GM10847 (cell line): ENCODE data around the gene ZNF385D.

Experiments used
- POLR2A ChIP-seq: IDR thresholded peaks from 2 replicates; pipeline ENCODE4 v1.6.1; 2011; ENCODE audit not compliant: insufficient read length; ENCODE audit errors: extremely low read depth

The ZNF385D gene

DNA sequence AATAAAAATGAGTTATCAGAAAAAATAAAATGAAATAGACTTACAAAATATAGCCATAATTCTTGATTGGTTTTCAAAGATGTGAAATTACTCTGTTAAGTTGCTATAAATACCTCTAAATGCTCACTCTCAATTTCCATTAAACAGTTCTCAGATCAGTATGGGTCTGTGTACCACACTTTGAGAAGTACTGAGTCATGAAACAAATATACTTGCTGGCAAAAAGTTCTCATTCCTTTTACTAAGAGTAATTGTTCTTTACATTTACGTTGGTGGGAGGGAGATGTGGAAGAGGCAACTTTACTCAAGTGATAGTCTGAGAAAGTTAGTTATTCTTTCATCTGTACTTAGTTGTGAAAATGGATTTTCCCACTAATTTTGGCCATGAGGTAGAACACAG lies 96.3 kb downstream of the ZNF385D start:
- TF ChIP-seq POLR2A, result no peak

DNA sequence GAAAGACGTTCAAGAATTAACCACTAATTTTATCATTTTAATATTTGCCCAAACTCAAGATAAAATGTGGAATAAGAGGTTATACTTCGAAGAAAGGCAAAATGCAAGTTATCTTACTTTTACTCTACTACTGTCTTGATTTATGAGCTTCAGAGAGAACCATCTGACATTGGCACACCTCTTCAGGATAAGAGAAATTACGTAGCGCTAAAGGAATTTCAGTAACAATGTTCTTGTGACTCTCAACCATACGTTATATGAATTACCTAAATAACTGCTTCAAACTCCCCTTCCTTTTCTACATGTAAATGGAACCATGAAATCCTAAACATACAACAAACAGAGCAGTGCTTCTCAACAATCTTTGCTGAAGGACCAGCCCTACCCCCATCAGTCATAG lies 96.8 kb downstream of the ZNF385D start:
- no peak for TF ChIP-seq POLR2A

DNA sequence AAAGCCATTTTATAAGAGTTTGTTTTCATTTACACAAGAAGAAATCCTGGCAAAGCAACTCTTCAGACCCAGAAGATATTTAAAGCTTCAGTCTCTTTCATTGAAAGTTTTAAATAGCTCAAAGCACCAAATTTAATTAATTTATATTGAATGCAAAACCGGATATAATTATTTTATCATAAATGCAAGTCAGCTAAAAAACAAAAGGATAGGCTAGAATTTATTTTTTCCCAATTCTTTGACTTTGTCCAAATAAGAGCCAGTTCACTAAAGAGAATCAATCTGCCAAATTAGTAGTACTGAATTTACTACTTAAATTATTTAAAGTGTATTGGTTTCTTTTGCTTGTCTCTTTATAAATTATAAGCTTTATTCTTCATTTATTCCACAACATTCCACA lies 101.5 kb downstream of the ZNF385D start:
- no peak for TF ChIP-seq POLR2A

DNA sequence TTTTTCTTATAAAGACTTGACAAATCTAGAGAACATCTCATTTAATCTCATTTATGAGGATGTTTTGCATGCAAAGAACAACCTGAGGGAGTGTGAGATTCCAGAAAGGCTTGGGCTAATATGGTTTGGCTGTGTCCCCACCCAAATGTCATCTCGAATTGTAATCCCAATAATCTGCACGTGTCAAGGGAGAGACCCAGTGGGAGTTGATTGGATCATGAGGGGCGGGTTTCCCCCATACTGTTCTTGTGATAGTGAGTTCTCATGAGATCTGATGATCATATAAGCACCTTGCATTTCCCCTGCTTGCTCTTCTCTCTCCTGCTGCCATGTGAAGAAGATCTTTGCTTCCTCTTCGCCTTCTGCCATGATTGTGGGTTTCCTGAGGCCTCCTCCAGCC lies 103.0 kb downstream of the ZNF385D start:
- TF ChIP-seq POLR2A, result no peak

DNA sequence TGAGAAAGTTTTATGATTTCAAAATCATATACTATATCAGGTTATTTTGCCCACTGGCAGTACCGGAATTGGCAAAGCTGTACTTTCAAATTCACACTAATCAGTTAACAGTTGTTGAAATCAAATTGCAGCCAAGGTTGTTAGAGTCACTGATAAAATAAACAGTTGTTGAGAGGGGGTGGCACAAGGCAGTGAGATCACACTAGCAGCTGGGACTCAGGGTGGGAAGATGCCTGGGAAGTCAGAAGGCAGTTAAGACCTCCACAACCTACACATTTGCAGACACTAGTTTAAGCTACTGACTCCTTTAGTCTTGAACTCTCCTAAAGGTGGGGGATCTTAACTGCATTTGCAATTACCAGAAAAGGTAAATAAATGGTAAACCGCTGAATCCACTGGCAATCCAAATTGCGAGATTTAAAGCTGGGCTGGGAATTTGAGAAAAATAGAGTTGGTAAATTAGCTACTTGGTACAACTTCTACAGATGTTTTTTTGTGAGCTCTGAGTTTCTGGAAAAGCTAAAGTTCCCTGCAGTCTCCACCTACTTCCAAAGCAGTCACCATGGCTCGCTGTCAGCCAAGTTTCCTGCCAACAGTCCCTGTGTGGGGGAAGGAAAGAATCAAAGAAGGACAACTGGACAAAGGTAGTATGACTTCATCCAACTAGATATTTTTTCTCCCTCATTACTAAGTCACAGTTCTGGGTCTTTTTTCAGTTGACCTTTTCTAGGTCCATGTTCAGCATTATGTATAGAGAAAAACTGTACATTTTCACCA lies 105.7 kb downstream of the ZNF385D start:
- no peak for TF ChIP-seq POLR2A

DNA sequence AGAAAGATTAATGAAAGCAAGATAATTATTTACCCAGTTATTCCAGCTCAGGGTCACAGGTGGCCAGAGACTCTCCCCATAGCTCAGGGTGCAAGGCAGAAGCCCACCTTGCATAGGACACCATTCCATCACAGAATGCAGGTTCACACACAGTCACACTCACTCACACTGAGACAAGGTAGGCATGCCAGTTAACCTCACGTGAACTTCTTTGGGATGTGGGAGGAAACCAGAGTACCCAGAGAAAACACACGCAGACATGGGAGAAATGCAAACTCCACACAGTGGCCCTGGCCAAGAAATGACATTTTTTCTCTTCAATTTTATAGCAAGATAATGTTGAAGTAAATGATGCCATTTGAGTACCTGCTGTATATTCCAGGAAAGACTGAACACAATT lies 106.7 kb downstream of the ZNF385D start:
- TF ChIP-seq POLR2A, result no peak

DNA sequence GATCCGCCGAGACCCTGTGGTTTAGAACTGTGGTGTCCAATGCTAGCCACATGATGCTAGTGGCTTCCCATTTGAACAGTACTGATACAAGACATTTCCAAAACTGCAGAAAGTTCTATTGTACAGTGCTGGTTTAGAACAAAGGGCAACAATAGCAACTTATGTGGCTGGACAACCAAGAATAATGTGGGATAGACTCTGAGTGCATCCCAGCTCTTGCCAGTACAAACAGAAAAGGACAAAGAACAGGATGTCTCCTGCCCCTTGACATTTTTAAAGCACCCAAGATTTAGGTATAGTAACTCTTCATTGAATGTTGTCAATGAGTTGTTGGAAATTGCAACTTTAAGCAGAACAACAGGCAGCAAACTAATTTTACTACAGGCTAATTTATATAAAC lies 107.3 kb downstream of the ZNF385D start:
- TF ChIP-seq POLR2A, result no peak

DNA sequence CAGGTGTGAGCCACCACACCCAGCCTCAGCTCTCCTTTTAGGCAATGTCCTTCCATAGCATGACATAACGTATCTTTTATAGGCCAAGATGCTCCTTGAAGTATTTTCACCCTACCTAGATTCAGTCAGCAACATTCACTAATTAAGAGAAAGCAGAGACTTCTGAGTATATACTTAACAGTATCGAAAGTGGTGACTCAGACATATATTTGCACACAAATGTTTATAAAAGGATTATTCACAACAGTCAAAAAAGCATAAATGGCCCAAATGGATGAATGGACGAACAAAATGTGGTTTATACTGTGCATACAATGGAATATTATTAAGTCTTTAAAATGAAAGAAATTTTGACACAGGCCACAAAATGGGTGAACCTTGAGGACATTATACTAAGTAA lies 108.6 kb downstream of the ZNF385D start:
- TF ChIP-seq POLR2A, result no peak

DNA sequence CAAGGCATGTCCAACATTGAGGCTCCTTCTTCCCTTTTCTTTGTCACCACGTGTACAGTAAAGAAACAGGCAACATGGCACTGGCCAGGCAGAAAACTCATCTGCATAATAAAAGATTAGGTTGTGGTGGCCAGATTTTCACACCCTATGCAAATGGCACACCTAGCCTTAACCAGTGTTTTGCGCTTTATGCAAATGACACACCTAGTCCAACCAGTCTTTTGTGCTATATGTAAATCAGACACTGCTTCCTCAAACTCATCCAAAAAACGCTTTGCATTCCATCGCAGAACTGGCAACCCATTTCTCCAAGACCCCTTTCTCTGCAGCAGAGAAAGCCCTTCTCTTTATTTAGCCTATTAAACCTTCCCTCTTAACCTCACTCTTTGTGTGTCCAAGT lies 109.1 kb downstream of the ZNF385D start:
- no peak for TF ChIP-seq POLR2A

DNA sequence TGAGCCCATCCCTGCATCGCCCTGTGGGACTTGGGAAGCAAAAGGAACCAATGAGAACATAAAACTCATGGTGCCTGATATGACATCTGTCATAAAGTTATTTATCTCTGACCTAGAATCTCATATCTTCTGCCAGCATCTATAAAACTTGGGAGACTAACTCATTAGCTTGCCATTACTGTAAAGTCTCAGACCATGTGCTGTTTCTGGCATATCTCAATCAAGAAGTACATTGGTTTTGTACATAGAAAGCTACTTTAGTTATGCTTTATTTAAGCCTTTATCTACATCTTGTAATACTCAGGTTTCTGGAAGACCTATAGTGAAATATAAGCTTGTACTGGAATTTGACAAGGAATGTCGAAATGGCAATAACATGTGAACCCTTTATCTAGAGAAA lies 112.5 kb downstream of the ZNF385D start:
- TF ChIP-seq POLR2A, result no peak

DNA sequence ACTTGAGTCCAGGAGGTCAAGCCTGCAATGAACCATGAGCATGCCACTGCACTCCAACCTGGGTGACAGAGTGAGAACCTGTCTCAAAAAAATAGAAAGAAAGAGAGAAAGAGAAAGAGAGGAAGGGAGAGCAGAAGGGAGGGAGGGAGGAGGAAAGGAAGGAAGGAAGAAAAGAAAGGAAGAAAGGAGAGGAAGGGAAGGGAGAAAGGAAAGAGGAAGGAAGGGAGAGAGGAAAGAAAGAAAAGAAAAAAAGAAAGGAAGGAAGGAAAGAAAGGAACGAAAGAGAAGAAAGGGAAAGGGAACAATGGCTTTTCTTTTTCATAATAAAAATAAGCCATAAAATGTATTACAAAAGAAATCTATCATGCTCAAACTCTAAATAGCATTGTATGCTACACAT lies 116.9 kb downstream of the ZNF385D start:
- TF ChIP-seq POLR2A, result no peak

DNA sequence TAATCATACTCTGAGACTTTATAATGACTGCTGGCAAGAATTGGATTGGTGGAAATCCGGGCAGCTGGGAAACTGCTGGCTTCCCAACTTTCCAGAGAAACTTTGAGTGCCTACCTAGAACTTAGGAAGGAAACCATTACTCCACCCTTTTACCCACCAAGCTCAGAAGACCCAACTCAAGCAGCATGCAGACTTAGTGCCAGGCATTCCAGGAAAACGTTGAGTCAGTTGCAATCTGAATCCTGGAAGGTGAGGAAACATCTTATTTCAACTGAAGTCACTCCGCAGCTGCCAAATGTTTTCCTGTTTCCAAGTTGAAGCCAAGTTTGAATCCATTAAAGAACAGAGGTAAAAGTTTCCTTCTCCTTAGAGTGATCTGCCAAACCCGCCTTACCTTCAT lies 126.5 kb downstream of the ZNF385D start:
- no peak for TF ChIP-seq POLR2A

DNA sequence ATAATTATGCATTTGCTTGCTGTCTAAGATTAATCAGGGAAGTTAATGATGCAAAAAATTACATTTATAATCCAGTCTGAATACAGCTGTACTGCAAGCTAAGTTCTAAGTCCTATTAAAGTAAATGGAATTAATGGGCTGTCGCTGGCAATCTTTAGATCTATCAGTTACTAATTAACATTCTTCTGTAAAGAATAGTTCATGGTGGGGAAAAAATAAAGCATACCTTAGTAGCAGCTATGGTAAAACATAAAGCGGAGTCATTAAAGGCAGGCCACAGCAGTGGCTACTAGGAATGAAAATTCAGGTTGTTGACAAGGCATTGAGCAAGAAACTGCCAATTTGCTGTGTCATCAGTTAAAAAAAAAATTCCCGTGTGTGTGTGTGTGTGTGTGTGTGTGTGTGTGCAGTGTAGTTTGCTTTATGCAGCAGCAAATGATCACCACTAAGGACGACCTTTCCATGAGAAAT lies 129.8 kb downstream of the ZNF385D start:
- TF ChIP-seq POLR2A, result no peak

DNA sequence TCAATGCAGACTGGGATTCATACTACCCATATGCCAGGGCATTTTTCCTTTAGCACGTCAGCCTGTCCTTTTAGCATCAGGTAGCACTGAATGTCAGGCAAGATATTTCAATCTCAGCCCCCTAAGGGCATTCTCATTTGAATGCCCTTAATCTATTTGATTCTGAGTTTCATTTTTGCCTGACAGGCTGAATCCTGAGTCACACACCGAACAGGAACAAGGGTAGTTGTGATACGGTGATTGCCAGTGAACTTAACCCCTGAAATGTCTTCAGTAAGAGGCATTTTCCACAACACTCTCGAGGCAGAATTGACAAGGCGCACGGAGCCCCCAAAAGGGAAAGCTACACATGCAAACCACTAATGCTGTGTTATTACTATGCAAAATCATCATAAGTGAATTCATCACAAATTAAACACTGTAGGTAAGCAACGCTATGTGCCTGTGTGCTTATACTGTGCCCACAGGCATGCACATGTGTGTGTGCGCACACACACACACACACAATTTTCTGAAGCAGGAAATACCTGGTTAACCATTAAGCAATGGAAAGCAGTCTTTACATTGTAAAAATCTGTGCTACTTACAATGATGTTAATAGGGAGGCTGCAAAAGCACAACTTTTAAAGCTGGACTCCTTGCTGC lies 130.4 kb downstream of the ZNF385D start:
- TF ChIP-seq POLR2A, result no peak

DNA sequence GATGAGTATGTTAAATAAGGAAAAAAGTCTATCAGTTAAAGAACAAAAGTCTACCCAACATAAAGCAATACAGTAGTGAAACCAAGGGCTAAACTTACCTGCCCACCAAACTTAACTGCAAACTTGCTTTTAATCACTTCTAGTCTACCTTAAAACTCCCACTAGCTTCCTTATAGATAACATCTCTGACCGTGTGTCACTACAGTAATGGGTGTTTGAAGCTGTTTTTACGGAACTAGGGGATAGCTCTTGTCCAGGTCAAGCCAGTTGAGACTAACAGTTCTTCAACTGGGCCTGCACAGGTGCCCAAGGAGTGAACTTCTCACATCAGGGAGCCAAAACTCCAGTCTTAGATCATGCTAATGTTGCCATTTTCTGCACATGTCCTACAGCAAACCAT lies 132.3 kb downstream of the ZNF385D start:
- TF ChIP-seq POLR2A, result no peak

DNA sequence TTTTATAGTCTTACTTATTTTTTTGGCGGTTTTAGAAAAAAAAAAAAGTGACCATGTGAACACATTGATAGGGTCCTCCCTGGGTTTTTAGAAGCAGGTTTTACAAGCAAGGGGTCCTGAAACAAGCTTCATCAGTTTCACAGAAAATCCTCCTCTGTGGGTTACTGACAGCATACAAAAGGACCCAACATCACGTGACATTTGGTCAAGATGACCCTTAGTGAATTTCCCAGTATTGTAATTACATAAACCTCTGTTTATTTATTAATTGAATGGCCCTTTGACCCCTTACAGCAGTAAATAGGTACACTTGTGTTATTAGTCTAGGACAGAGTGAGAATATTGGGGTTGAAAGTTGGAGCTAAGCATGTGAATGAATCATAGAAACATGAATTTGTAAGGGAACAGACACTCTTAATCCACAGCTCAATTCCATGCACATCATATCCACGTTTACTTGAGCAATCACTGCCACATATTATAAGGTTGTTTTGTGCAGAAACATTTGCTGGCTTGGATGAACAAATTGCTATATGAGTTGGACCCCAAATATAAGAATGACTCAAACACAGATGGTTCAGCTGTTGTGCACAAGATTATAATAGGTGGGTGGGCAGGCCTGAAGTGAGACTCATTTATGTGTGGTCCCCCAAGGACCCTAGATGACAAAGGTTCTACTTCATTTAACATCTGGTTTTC lies 137.5 kb downstream of the ZNF385D start:
- TF ChIP-seq POLR2A, result no peak
